HepG2 (cell line): ENCODE results near the gene FBXL13. TPM values are rescaled to one million over a fixed set of nuclear protein-coding genes. Genes with fewer than 3 reads are reported as not detected.
A peak's percentile ranks its signal among the peaks of the same experiment; 100 is the strongest.

Experiments used
- CREB3 ChIP-seq: sonication (generic); formaldehyde crosslinking; IDR thresholded peaks from 2 replicates; pipeline ENCODE4 v1.5.0; 2020; ENCODE audit warnings: missing genetic modification reagents
- DNMT1 ChIP-seq: sonication (generic); formaldehyde crosslinking; IDR thresholded peaks from 2 replicates; pipeline ENCODE4 v1.5.1; 2020; ENCODE audit warnings: mild to moderate bottlenecking, missing genetic modification reagents
- FOXK1 ChIP-seq: sonication (generic); formaldehyde crosslinking; IDR thresholded peaks from 2 replicates; pipeline ENCODE4 v1.4.0; 2020; ENCODE audit warnings: low read depth, missing genetic modification reagents, borderline replicate concordance
- JUND ChIP-seq: sonication (generic); formaldehyde crosslinking; IDR thresholded peaks from 2 replicates; pipeline ENCODE4 v1.8.0; 2022; ENCODE audit warnings: mild to moderate bottlenecking, missing genetic modification reagents
- NBN ChIP-seq: fragments of 450-650 bp; conservative IDR thresholded peaks from 2 replicates; pipeline ENCODE4 v1.6.1; 2017
- PHF20 ChIP-seq: sonication (generic); formaldehyde crosslinking; IDR thresholded peaks from 2 replicates; pipeline ENCODE4 v1.5.0; 2020; ENCODE audit warnings: mild to moderate bottlenecking, missing genetic modification reagents
- PLRG1 ChIP-seq: fragments of 450-650 bp; conservative IDR thresholded peaks from 2 replicates; pipeline ENCODE4 v1.6.1; 2016
- RARA ChIP-seq: IDR thresholded peaks from 2 replicates; pipeline ENCODE4 v1.6.1; 2016; ENCODE audit warnings: missing genetic modification reagents, missing compliant biosample characterization
- RFX1 ChIP-seq: fragments of 450-650 bp; IDR thresholded peaks from 2 replicates; pipeline ENCODE4 v1.6.1; 2017
- SATB2 ChIP-seq: sonication (generic); formaldehyde crosslinking; IDR thresholded peaks from 2 replicates; pipeline ENCODE4 v1.5.0; 2020; ENCODE audit warnings: missing genetic modification reagents
- ZBED4 ChIP-seq: sonication (generic); formaldehyde crosslinking; IDR thresholded peaks from 2 replicates; pipeline ENCODE4 v1.4.0; 2020; ENCODE audit warnings: missing genetic modification reagents, borderline replicate concordance
- ZBTB3 ChIP-seq: sonication (generic); formaldehyde crosslinking; IDR thresholded peaks from 2 replicates; pipeline ENCODE4 v1.4.0; 2020; ENCODE audit warnings: low read depth, mild to moderate bottlenecking, moderate library complexity, missing genetic modification reagents, borderline replicate concordance
- ZFYVE20 ChIP-seq: sonication (generic); formaldehyde crosslinking; IDR thresholded peaks from 2 replicates; pipeline ENCODE4 v1.8.0; 2023; ENCODE audit warnings: low read depth, mild to moderate bottlenecking, moderate library complexity, missing genetic modification reagents, borderline replicate concordance
- ZNF124 ChIP-seq: sonication (generic); formaldehyde crosslinking; IDR thresholded peaks from 2 replicates; pipeline ENCODE4 v1.4.0; 2020; ENCODE audit warnings: missing genetic modification reagents
- ZNF234 ChIP-seq: sonication (generic); formaldehyde crosslinking; conservative IDR thresholded peaks from 2 replicates; pipeline ENCODE4 v1.5.1; 2020; ENCODE audit warnings: mild to moderate bottlenecking, missing genetic modification reagents
- ZNF337 ChIP-seq: sonication (generic); formaldehyde crosslinking; IDR thresholded peaks from 2 replicates; pipeline ENCODE4 v1.5.1; 2020; ENCODE audit warnings: missing genetic modification reagents, low read depth, mild to moderate bottlenecking, borderline replicate concordance
- ZNF619 ChIP-seq: sonication (generic); formaldehyde crosslinking; IDR thresholded peaks from 2 replicates; pipeline ENCODE4 v1.4.0; 2020; ENCODE audit warnings: mild to moderate bottlenecking, missing genetic modification reagents
- polyA plus RNA-seq, 8 experiments: library from polyadenylated mRNA; depleted of rRNA in 3 of 8; stranded (reverse) in 7 of 8; unstranded in 1 of 8; fragments of >200 nt; fragmentation: Illumina TruSeq in 4 of 8; extraction: Trizol in 4 of 8; gene quantifications; 2 replicates each; pipeline versions ENCODE4 v1.2.1 to v1.2.3, GENCODE V29; 2011 to 2016; ENCODE audit warnings: low read depth in 4 of 8, missing spikeins in 1 of 8, mixed read lengths in 1 of 8; ENCODE audit not compliant: insufficient read depth in 1 of 8
- total RNA-seq, 5 experiments: library from RNA; depleted of rRNA; stranded (reverse); fragments of >200 nt; fragmentation: Illumina TruSeq; extraction: Trizol; gene quantifications; 2 replicates each; pipeline ENCODE4 v1.2.3, GENCODE V29; 2016; ENCODE audit warnings: low read depth in 1 of 5
- TF ChIP-seq, protein P1 (sequence below): sonication (generic); formaldehyde crosslinking; IDR thresholded peaks from 2 replicates; pipeline ENCODE4 v1.4.0; 2020; ENCODE audit warnings: missing genetic modification reagents, borderline replicate concordance
- TF ChIP-seq, protein P2 (sequence below): sonication (generic); formaldehyde crosslinking; IDR thresholded peaks from 2 replicates; pipeline ENCODE4 v1.4.0; 2020; ENCODE audit warnings: mild to moderate bottlenecking, missing genetic modification reagents
- TF ChIP-seq, protein P3 (sequence below): sonication (generic); formaldehyde crosslinking; IDR thresholded peaks from 2 replicates; pipeline ENCODE4 v1.8.0; 2022; ENCODE audit warnings: missing genetic modification reagents, mild to moderate bottlenecking, inconsistent platforms, borderline replicate concordance

The FBXL13 gene
- total and polyA plus RNA-seq, 2 of the 13 experiments (the other 11 are each of a cell fraction or from before 2014, with no cell fraction given), result 0.24 to 0.77 TPM

DNA sequence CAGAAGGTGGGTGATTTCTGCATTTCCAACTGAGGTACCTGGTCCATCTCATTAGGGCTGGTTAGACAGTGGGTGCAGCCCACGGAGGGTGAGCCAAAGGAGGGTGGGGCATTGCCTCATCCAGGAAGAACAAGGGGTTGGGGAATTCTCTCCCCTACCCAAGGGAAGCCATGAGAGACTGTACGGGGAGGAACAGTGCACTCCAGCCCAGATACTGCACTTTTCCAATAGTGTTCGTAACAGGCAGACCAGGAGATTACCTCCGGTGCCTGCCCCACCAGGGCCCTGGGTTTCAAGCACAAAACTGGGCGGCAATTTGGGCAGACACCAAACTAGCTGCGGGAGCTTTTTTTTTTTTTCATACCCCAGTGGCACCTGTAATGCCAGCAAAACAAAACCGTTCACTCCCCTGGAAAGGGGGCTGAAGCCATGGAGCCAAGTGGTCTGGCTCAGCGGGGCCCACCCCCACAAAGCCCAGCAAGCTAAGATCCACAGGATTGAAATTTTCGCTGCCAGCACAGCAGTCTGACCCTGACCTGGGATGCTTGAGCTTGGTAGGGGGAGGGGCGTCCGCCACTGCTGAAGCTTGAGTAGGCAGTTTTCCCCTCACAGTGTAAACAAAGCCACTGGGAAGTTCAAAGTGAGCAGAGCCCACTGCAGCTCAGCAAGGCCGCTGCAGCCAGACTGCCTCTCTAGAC, 31.6 kb upstream of the FBXL13 start (continued):
- TF ChIP-seq, protein P1, sequence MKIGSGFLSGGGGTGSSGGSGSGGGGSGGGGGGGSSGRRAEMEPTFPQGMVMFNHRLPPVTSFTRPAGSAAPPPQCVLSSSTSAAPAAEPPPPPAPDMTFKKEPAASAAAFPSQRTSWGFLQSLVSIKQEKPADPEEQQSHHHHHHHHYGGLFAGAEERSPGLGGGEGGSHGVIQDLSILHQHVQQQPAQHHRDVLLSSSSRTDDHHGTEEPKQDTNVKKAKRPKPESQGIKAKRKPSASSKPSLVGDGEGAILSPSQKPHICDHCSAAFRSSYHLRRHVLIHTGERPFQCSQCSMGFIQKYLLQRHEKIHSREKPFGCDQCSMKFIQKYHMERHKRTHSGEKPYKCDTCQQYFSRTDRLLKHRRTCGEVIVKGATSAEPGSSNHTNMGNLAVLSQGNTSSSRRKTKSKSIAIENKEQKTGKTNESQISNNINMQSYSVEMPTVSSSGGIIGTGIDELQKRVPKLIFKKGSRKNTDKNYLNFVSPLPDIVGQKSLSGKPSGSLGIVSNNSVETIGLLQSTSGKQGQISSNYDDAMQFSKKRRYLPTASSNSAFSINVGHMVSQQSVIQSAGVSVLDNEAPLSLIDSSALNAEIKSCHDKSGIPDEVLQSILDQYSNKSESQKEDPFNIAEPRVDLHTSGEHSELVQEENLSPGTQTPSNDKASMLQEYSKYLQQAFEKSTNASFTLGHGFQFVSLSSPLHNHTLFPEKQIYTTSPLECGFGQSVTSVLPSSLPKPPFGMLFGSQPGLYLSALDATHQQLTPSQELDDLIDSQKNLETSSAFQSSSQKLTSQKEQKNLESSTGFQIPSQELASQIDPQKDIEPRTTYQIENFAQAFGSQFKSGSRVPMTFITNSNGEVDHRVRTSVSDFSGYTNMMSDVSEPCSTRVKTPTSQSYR (CRISPR knock-in tag), result peak; percentile 99
- TF ChIP-seq RARA (CRISPR knock-in tag) (peak; percentile 86), CREB3 (CRISPR knock-in tag) (no peak), NBN (no peak), ZFYVE20 (no peak), FOXK1 (peak; percentile 79), JUND (CRISPR knock-in tag) (no peak), ZBTB3 (CRISPR knock-in tag) (peak; percentile 81; the same call in 1 of the 2 replicates), SATB2 (CRISPR knock-in tag) (no peak), ZNF124 (CRISPR knock-in tag) (peak; percentile 45; the same call in 1 of the 2 replicates), PLRG1 (no peak), ZNF337 (no peak), PHF20 (CRISPR knock-in tag) (no peak), ZNF619 (no peak), RFX1 (no peak), ZNF234 (CRISPR knock-in tag) (no peak), ZBED4 (CRISPR knock-in tag) (no peak), DNMT1 (CRISPR knock-in tag) (no peak)
- TF ChIP-seq, protein P2, sequence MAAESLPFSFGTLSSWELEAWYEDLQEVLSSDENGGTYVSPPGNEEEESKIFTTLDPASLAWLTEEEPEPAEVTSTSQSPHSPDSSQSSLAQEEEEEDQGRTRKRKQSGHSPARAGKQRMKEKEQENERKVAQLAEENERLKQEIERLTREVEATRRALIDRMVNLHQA (CRISPR knock-in tag), result no peak
- TF ChIP-seq, protein P3, sequence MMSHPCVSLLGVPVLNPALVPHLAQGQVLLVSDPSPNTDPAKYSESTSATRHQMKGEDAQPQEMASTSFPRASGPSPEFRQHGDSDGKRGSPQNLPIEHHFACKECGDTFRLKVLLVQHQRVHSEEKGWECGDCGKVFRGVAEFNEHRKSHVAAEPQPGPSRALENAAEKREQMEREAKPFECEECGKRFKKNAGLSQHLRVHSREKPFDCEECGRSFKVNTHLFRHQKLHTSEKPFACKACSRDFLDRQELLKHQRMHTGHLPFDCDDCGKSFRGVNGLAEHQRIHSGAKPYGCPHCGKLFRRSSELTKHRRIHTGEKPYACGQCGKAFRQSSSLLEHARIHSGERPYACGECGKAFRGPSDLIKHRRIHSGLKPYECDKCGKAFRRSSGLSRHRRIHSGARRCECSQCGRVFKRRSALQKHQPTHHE, result no peak
